ENCODE data around the gene COL25A1.

Gene COL25A1

GRCh38 chr4:109044431-109044830 lies 258.0 kb downstream of the COL25A1 start:
- no peak for DNase-seq (ENCODE audit: low read depth, low spot score)
- TF ChIP-seq, protein P1, sequence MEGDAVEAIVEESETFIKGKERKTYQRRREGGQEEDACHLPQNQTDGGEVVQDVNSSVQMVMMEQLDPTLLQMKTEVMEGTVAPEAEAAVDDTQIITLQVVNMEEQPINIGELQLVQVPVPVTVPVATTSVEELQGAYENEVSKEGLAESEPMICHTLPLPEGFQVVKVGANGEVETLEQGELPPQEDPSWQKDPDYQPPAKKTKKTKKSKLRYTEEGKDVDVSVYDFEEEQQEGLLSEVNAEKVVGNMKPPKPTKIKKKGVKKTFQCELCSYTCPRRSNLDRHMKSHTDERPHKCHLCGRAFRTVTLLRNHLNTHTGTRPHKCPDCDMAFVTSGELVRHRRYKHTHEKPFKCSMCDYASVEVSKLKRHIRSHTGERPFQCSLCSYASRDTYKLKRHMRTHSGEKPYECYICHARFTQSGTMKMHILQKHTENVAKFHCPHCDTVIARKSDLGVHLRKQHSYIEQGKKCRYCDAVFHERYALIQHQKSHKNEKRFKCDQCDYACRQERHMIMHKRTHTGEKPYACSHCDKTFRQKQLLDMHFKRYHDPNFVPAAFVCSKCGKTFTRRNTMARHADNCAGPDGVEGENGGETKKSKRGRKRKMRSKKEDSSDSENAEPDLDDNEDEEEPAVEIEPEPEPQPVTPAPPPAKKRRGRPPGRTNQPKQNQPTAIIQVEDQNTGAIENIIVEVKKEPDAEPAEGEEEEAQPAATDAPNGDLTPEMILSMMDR (IDR thresholded peaks at IDR 0.05; ENCODE audit: low read depth, low read length) = no peak
- H3K4me3 ChIP-seq (ENCODE audit: low read depth, low read length) = no peak overlapping the region
- in situ Hi-C loops (cut with HindIII; ENCODE audit: low sequenced_read_pairs) = no loop called here

GRCh38 chr4:109043286-109043685 lies 259.2 kb downstream of the COL25A1 start:
- DNase-seq (ENCODE audit: low read depth, low spot score) = no peak
- no peak overlapping the region for H3K4me3 ChIP-seq (ENCODE audit: low read depth, low read length)
- in situ Hi-C loops (cut with HindIII; ENCODE audit: low sequenced_read_pairs) = no loop called here
- TF ChIP-seq, protein P1 (IDR thresholded peaks at IDR 0.05; ENCODE audit: low read depth, low read length) = no peak

DNA sequence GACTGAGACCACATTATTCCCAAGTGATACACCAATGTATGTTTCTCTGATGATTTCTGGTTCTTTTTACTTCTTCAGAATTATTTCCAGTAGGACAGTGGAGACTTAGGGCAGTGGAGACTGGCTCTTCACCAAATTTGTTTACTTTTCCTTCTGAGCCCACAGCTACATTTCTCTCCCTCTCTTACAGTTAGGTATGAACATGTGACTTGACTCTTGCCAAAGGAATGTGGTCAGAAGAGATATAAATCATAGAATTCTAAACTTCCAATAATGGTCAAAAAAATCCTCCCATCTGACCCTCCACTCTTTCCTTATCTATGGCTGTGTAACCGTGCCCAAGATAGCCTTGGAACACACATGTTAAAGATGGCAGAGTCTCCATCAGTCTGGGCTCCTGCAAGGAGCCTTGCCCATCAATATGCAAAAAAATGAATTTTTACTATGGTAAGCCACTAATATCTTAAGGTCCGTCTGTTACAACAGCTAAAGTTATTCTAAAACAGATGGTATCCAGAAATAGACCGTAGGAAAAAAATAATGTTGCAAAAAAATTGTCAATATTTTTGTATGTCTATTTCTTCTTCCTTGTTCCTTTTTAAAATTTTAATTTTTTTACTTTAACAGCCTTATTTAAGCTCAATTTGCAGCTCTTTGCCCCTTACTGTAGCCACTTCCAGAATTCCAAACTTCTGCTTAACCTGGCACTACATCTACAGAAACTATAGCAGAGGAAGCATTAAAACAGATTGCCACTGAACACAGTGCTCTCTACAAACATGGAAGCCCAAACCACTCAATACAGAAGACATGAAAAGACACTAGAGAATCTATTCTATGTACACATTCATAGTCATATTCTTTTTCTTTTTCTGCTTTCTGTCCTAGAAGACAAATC lies 260.7 kb downstream of the COL25A1 start:
- in situ Hi-C loops (cut with HindIII; ENCODE audit: low sequenced_read_pairs) = no loop called here
- no peak overlapping the region for H3K4me3 ChIP-seq (ENCODE audit: low read depth, low read length)
- TF ChIP-seq, protein P1 (IDR thresholded peaks at IDR 0.05; ENCODE audit: low read depth, low read length) = no peak
- peak; percentile 19 for DNase-seq (ENCODE audit: low read depth, low spot score)

DNA sequence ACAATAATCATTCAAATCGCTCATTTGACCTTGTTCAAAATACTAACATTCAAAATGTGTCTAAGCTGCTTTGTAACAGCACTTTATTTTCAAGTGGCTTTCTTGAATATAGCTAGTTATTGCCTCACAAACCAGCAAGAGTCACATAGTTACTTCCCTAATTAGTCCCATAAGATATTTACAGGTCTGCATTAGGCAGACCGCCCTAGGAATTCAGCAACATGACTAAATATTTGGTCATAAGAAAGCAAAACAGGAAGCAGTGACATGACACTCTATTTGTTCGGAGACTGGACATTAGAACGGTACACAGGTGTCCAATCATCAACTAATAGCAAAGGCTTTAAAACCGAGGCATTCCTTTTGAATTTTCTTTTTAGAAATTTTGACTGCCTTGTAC lies 262.0 kb downstream of the COL25A1 start:
- in situ Hi-C loops (cut with HindIII; ENCODE audit: low sequenced_read_pairs) = no loop called here
- DNase-seq (ENCODE audit: low read depth, low spot score) = no peak
- TF ChIP-seq, protein P1 (IDR thresholded peaks at IDR 0.05; ENCODE audit: low read depth, low read length) = no peak
- no peak overlapping the region for H3K4me3 ChIP-seq (ENCODE audit: low read depth, low read length)

DNA sequence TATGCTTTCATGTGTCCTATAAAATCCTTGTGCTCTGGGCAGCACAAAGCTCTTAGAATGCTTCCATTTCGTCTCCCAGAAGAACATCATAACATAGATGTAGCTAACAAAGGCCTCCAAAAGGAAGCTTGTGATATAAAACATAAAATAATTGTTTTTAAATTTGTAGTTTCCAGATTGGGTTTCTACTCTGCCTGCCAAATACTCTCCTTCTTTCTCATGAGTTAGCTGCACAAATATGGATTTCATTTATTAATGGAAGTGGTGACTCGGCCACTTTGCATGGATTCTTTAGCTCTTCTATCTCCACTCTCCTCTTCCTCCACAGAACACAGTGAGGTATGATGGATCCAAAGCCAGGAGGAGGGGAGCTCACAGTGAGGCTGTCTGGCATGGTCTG lies 265.4 kb downstream of the COL25A1 start:
- DNase-seq (ENCODE audit: low read depth, low spot score) = no peak
- H3K4me3 ChIP-seq (ENCODE audit: low read depth, low read length) = no peak overlapping the region
- in situ Hi-C loops (cut with HindIII; ENCODE audit: low sequenced_read_pairs) = no loop called here
- TF ChIP-seq, protein P1 (IDR thresholded peaks at IDR 0.05; ENCODE audit: low read depth, low read length) = no peak

DNA sequence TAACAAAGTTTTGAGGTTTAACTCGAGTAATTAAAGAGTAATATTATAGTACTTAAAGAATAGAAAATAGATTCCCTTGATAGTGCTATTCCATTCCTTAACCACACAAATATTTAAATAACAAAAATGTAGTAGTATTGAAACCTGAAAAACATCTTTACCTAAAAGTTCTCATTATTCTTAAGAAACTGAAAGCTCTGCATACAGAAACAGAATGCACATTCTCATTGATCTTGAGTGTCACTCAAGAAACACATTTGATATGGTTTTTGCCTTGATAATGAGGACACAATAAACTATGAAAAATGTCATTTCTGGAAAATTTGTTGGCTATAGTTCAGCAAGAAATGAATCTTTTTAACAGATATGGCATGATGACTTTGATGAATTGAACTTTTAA lies 268.5 kb downstream of the COL25A1 start:
- TF ChIP-seq, protein P1 (IDR thresholded peaks at IDR 0.05; ENCODE audit: low read depth, low read length) = no peak
- DNase-seq (ENCODE audit: low read depth, low spot score) = no peak
- no peak overlapping the region for H3K4me3 ChIP-seq (ENCODE audit: low read depth, low read length)
- in situ Hi-C loops (cut with HindIII; ENCODE audit: low sequenced_read_pairs) = no loop called here
